SK-N-SH (cell line): Measurements from ENCODE around the gene IL22.

Experiments
- CTCF ChIP-seq: fragments of 200-600 bp; sonication (generic); IDR thresholded peaks from 2 replicates; pipeline ENCODE4 v1.6.1; 2017; ENCODE audit warnings: antibody characterized with exemption, mild to moderate bottlenecking, moderate library complexity
- EP300 ChIP-seq, 2 experiments: IDR thresholded peaks; 2 replicates each; pipeline versions ENCODE4 v1.4.0 to v1.6.1; 2012; ENCODE audit warnings: borderline replicate concordance in 1 of 2, low read depth in 1 of 2, low read length in 1 of 2
- EZH2phosphoT487 ChIP-seq: fragments of 200-600 bp; sonication (generic); IDR thresholded peaks from 2 replicates; pipeline ENCODE4 v1.6.1; 2017; ENCODE audit warnings: low read depth, mixed run types, mild to moderate bottlenecking, antibody characterized with exemption, moderate library complexity, borderline replicate concordance
- FOXJ3 ChIP-seq: sonication (generic); formaldehyde crosslinking; IDR thresholded peaks from 2 replicates; pipeline ENCODE4 v1.5.1; 2020; ENCODE audit warnings: mild to moderate bottlenecking, missing genetic modification reagents
- FOXM1 ChIP-seq: IDR thresholded peaks from 2 replicates; pipeline ENCODE4 v1.4.0; 2012; ENCODE audit warnings: low read depth, mild to moderate bottlenecking
- MAX ChIP-seq: IDR thresholded peaks from 2 replicates; pipeline ENCODE4 v1.4.0; 2012; ENCODE audit warnings: low read depth
- MEF2A ChIP-seq: IDR thresholded peaks from 2 replicates; pipeline ENCODE4 v1.4.0; 2012; ENCODE audit warnings: low read depth, borderline replicate concordance
- POLR2AphosphoS5 ChIP-seq: IDR thresholded peaks from 2 replicates; pipeline ENCODE4 v1.6.1; 2012; ENCODE audit warnings: low read depth, low read length
- SMC3 ChIP-seq: IDR thresholded peaks from 2 replicates; pipeline ENCODE4 v1.6.1; 2012; ENCODE audit warnings: low read depth, low read length, improper control_type of control experiment
- TF ChIP-seq, protein P1 (sequence below): fragments of 150-350 bp; IDR thresholded peaks from 2 replicates; pipeline ENCODE4 v1.6.1; 2016; ENCODE audit warnings: mild to moderate bottlenecking, low read depth, low read length

GRCh38 chr12:68242777-68243176 lies 10.6 kb downstream of the IL22 start:
- TF ChIP-seq CTCF = no peak
- TF ChIP-seq SMC3 = no peak
- TF ChIP-seq POLR2AphosphoS5 = no peak
- TF ChIP-seq MAX = no peak
- no peak for TF ChIP-seq MEF2A
- no peak for TF ChIP-seq FOXM1
- no peak for TF ChIP-seq EZH2phosphoT487
- TF ChIP-seq EP300 (IDR thresholded peaks at IDR 0.05; ENCODE audit: borderline replicate concordance in 1 of 2, low read depth in 1 of 2, low read length in 1 of 2) = no peak
- TF ChIP-seq FOXJ3 (CRISPR knock-in tag) = no peak
- TF ChIP-seq, protein P1, sequence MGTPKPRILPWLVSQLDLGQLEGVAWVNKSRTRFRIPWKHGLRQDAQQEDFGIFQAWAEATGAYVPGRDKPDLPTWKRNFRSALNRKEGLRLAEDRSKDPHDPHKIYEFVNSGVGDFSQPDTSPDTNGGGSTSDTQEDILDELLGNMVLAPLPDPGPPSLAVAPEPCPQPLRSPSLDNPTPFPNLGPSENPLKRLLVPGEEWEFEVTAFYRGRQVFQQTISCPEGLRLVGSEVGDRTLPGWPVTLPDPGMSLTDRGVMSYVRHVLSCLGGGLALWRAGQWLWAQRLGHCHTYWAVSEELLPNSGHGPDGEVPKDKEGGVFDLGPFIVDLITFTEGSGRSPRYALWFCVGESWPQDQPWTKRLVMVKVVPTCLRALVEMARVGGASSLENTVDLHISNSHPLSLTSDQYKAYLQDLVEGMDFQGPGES = no peak
